HepG2 (cell line): ENCODE data around the gene DYSF. TPM values are rescaled to one million over a fixed set of nuclear protein-coding genes. Genes with fewer than 3 reads are reported as not detected.

ENCODE experiments used
- ATAC-seq: fragments of 200-7000 bp; cut with Tn5 transposase; 3 replicates; pipeline ENCODE4 v1.9.1; 2020; ENCODE audit warnings: mild to moderate bottlenecking, moderate library complexity
- BruUV-seq: library from RNA; stranded (reverse); fragments of 400-500 nt; replicated peaks from 2 replicates; lab custom pipeline; 2021; lab: Mats Ljungman, UMichigan
- CTCF ChIA-PET: fragments of 300-600 bp; formaldehyde crosslinking; extraction: SDS; loops from one replicate; lab custom pipeline; 2021; ENCODE audit warnings: low total read pairs, inconsistent platforms, low intra/inter-chr PET ratio; lab: Yijun Ruan, JAX
- POLR2A ChIA-PET: fragments of 350-600 bp; sonication (Branson Sonifier 250); formaldehyde crosslinking; loops from one replicate; lab custom pipeline; 2020; ENCODE audit warnings: antibody characterized with exemption, inconsistent platforms; lab: Yijun Ruan, JAX
- DNase-seq: peaks from one replicate; pipeline ENCODE4 v3.0.0-alpha.2; 2015; ENCODE audit warnings: low spot score
- FAIRE-seq: peaks from 3 replicates; lab custom pipeline; 2011; peaks lifted over from hg19 to GRCh38; lab: Jason Lieb, UNC
- H2AFZ ChIP-seq: one replicate; pipeline ENCODE4 v1.6.1; 2011; ENCODE audit warnings: low read length, inconsistent platforms
- H3K27ac ChIP-seq: fragments of 300-600 bp; 3 replicates; pipeline ENCODE4 v1.8.0; 2011; ENCODE audit warnings: mixed run types, mild to moderate bottlenecking, mixed read lengths, low read length, inconsistent platforms; ENCODE audit not compliant: insufficient read depth; ENCODE audit errors: extremely low read length
- H3K27me3 ChIP-seq, 2 experiments: fragments of 200-600 bp in 1 of 2; 2 replicates in 1 of 2; 3 replicates in 1 of 2; pipeline versions ENCODE4 v1.6.0 to v1.8.0; 2011; ENCODE audit warnings: low read length in 2 of 2, mild to moderate bottlenecking in 2 of 2, moderate library complexity in 2 of 2, inconsistent platforms in 1 of 2; ENCODE audit not compliant: insufficient read depth in 2 of 2, control insufficient read depth in 1 of 2
- H3K36me3 ChIP-seq, 2 experiments: fragments of 200-600 bp in 1 of 2; replicated peaks in 1 of 2; 2 replicates in 1 of 2; 3 replicates in 1 of 2; pipeline versions ENCODE4 v1.5.1 to v1.8.0; 2011; ENCODE audit warnings: low read length in 2 of 2, inconsistent platforms in 1 of 2; ENCODE audit not compliant: insufficient read depth in 2 of 2, control insufficient read depth in 1 of 2
- H3K4me1 ChIP-seq: 2 replicates; pipeline ENCODE4 v1.5.1; 2012; ENCODE audit warnings: low read length, inconsistent platforms; ENCODE audit not compliant: insufficient read depth
- H3K4me2 ChIP-seq: 2 replicates; pipeline ENCODE4 v1.6.0; 2011; ENCODE audit warnings: low read depth, low read length, inconsistent platforms
- H3K4me3 ChIP-seq, 3 experiments: fragments of 200-600 bp in 1 of 3; sonication (generic), shearing (Covaris generic) in 1 of 3; replicated peaks in 1 of 3; 2 replicates each; pipeline ENCODE4 v1.5.1; 2011 to 2016; ENCODE audit warnings: low read length in 3 of 3, inconsistent platforms in 2 of 3, low read depth in 2 of 3, mild to moderate bottlenecking in 2 of 3, control low read depth in 1 of 3, mixed read lengths in 1 of 3; ENCODE audit not compliant: insufficient read depth in 1 of 3
- H3K79me2 ChIP-seq: one replicate; pipeline ENCODE4 v1.6.1; 2011; ENCODE audit warnings: low read length, inconsistent platforms; ENCODE audit not compliant: insufficient read depth
- H3K9ac ChIP-seq: 2 replicates; pipeline ENCODE4 v1.6.0; 2011; ENCODE audit warnings: mild to moderate bottlenecking, low read depth, low read length, inconsistent platforms; ENCODE audit not compliant: insufficient read depth
- H3K9me3 ChIP-seq: 2 replicates; pipeline ENCODE4 v1.5.1; 2012; ENCODE audit warnings: mild to moderate bottlenecking, low read length
- H4K20me1 ChIP-seq: 2 replicates; pipeline ENCODE4 v1.6.0; 2011; ENCODE audit warnings: inconsistent platforms, mild to moderate bottlenecking, low read length, moderate library complexity; ENCODE audit not compliant: insufficient read depth
- MED13 ChIP-seq: sonication (generic); formaldehyde crosslinking; IDR thresholded peaks from 2 replicates; pipeline ENCODE4 v1.5.0; 2020; ENCODE audit warnings: missing genetic modification reagents
- SYNCRIP ChIP-seq: fragments of 200-400 bp; formaldehyde crosslinking; IDR thresholded peaks from 2 replicates; pipeline ENCODE4 v1.6.1; 2018; ENCODE audit warnings: mild to moderate bottlenecking, low read depth, low read length; ENCODE audit not compliant: insufficient read depth
- ZNF530 ChIP-seq: sonication (generic); formaldehyde crosslinking; IDR thresholded peaks from 2 replicates; pipeline ENCODE4 v1.5.0; 2020; ENCODE audit warnings: low read depth, mild to moderate bottlenecking, missing genetic modification reagents
- ZNF619 ChIP-seq: sonication (generic); formaldehyde crosslinking; IDR thresholded peaks from 2 replicates; pipeline ENCODE4 v1.4.0; 2020; ENCODE audit warnings: mild to moderate bottlenecking, missing genetic modification reagents
- WGBS: methylation state at CpG from one replicate; pipeline ENCODE4 v1.1.6; 2017; ENCODE audit warnings: low lambda C conversion rate; 5-methylcytosine and 5-hydroxymethylcytosine counted together
- in situ Hi-C: cut with HindIII; loops from 2 replicates; pipeline ENCODE4 v1.10.0; 2017; ENCODE audit warnings: low pct_unique_long_range_greater_than_20kb; ENCODE audit not compliant: extremely low pct_ligation_motif_present
- intact Hi-C: fragments of 100-400 bp; cut with micrococcal nuclease; formaldehyde crosslinking; loops from one replicate; pipeline ENCODE4 v1.10.0; 2022; ENCODE audit not compliant: unreplicated experiment
- polyA plus RNA-seq, 8 experiments: library from polyadenylated mRNA; depleted of rRNA in 3 of 8; stranded (reverse) in 7 of 8; unstranded in 1 of 8; fragments of >200 nt; fragmentation: Illumina TruSeq in 4 of 8; extraction: Trizol in 4 of 8; gene quantifications; 2 replicates each; pipeline versions ENCODE4 v1.2.1 to v1.2.3, GENCODE V29; 2011 to 2016; ENCODE audit warnings: low read depth in 4 of 8, missing spikeins in 1 of 8, mixed read lengths in 1 of 8; ENCODE audit not compliant: insufficient read depth in 1 of 8
- total RNA-seq, 5 experiments: library from RNA; depleted of rRNA; stranded (reverse); fragments of >200 nt; fragmentation: Illumina TruSeq; extraction: Trizol; gene quantifications; 2 replicates each; pipeline ENCODE4 v1.2.3, GENCODE V29; 2016; ENCODE audit warnings: low read depth in 1 of 5
- TF ChIP-seq, protein P1 (sequence below): sonication (generic); formaldehyde crosslinking; IDR thresholded peaks from 2 replicates; pipeline ENCODE4 v1.5.0; 2020; ENCODE audit warnings: missing genetic modification reagents
- TF ChIP-seq, protein P2 (sequence below): sonication (generic); formaldehyde crosslinking; IDR thresholded peaks from 2 replicates; pipeline ENCODE4 v1.5.1; 2020; ENCODE audit warnings: mild to moderate bottlenecking, moderate library complexity, missing genetic modification reagents
- TF ChIP-seq, protein P3 (sequence below): sonication (generic); formaldehyde crosslinking; conservative IDR thresholded peaks from 2 replicates; pipeline ENCODE4 v1.5.0; 2020; ENCODE audit warnings: missing genetic modification reagents

The DYSF gene
- total and polyA plus RNA-seq, 2 of the 13 experiments (the other 11 are each of a cell fraction or from before 2014, with no cell fraction given), result 0.15 to 2.4 TPM

DNA sequence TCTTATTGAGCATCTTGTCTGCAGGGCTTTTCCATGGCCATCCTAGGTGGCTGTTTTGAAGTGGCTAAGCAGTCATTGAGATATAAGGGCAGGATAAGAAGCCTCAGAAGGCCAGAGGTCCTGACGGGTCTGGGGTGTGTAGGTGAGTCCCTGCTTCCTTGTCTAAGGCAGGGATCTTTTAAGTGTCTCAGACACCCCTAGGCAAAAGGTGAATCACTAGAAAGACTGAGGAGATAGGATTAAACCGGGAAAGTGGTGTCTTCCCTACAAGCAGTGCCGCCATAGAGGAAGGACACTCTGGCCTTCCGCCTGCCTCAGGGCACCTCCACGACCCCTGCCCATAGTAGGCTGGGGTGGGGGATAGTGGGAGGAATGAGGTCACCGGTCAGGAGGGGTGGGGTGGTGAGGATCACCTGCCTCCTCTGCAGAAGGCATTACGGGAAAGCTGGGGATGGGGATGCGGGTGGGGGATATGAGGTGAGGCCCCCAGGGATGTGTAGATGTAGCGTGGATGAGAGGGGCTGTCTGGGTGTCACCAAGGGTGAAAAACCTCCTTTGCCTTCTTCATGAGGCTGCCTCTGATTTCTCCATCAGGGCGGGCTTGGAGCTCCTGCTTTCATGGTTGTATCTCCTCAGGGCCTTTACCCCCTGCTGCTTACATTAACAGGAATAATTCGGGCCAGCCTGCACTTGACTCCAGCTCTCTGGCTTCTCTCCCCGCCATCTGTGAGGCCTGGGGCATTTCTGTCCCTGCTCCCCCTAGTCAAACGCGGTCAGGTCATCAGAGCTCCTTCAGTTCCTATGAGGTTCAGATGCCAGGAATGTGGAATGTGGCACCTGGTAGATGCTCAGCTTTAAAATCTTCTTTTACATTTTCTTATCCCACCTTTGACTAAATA is 244.0 kb downstream of the DYSF start:
- H3K9me3 ChIP-seq, result no peaks in the 10 kb centered on the region
- in situ Hi-C loops, result no loop called here
- H3K36me3 ChIP-seq, result no peaks in the 10 kb centered on the region
- no peak overlapping the region for H2AFZ ChIP-seq
- ChIA-PET POLR2A (no interaction called here), CTCF (no interaction called here)
- TF ChIP-seq, protein P1, sequence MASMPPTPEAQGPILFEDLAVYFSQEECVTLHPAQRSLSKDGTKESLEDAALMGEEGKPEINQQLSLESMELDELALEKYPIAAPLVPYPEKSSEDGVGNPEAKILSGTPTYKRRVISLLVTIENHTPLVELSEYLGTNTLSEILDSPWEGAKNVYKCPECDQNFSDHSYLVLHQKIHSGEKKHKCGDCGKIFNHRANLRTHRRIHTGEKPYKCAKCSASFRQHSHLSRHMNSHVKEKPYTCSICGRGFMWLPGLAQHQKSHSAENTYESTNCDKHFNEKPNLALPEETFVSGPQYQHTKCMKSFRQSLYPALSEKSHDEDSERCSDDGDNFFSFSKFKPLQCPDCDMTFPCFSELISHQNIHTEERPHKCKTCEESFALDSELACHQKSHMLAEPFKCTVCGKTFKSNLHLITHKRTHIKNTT (CRISPR knock-in tag), result no peak
- TF ChIP-seq ZNF530 (CRISPR knock-in tag), result no peak
- TF ChIP-seq, protein P2, sequence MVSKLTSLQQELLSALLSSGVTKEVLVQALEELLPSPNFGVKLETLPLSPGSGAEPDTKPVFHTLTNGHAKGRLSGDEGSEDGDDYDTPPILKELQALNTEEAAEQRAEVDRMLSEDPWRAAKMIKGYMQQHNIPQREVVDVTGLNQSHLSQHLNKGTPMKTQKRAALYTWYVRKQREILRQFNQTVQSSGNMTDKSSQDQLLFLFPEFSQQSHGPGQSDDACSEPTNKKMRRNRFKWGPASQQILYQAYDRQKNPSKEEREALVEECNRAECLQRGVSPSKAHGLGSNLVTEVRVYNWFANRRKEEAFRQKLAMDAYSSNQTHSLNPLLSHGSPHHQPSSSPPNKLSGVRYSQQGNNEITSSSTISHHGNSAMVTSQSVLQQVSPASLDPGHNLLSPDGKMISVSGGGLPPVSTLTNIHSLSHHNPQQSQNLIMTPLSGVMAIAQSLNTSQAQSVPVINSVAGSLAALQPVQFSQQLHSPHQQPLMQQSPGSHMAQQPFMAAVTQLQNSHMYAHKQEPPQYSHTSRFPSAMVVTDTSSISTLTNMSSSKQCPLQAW, result no peak
- TF ChIP-seq SYNCRIP, result no peak
- TF ChIP-seq ZNF619, result no peak
- TF ChIP-seq, protein P3, sequence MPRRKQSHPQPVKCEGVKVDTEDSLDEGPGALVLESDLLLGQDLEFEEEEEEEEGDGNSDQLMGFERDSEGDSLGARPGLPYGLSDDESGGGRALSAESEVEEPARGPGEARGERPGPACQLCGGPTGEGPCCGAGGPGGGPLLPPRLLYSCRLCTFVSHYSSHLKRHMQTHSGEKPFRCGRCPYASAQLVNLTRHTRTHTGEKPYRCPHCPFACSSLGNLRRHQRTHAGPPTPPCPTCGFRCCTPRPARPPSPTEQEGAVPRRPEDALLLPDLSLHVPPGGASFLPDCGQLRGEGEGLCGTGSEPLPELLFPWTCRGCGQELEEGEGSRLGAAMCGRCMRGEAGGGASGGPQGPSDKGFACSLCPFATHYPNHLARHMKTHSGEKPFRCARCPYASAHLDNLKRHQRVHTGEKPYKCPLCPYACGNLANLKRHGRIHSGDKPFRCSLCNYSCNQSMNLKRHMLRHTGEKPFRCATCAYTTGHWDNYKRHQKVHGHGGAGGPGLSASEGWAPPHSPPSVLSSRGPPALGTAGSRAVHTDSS (CRISPR knock-in tag), result no peak
- no peak for TF ChIP-seq MED13 (CRISPR knock-in tag)
- no peak overlapping the region for H3K4me2 ChIP-seq
- 52% methylated on average over 14 of the region's 14 CpGs for WGBS
- intact Hi-C loops, result no loop called here
- FAIRE-seq, result no peak
- H3K27ac ChIP-seq, result no peak overlapping the region
- no peak overlapping the region for H3K9ac ChIP-seq
- no peaks in the 10 kb centered on the region for H3K79me2 ChIP-seq
- H3K4me3 ChIP-seq, result no peak overlapping the region
- no peaks in the 10 kb centered on the region for H4K20me1 ChIP-seq
- H3K27me3 ChIP-seq, result peaks cover 5 to 43% of the 10 kb centered on the region in 2 experiments
- no peak for DNase-seq
- no TSS peak for BruUV-seq
- no peak for ATAC-seq
- H3K4me1 ChIP-seq, result peaks cover 24% of the 10 kb centered on the region
